ENCODE results near the gene PPIL3.

GRCh38 chr2:200828104-200828503 lies 60.8 kb downstream of the PPIL3 start:
- no peak for TF ChIP-seq CTCF (IDR thresholded peaks at IDR 0.05)
- TF ChIP-seq EZH2 (IDR thresholded peaks at IDR 0.05; ENCODE audit: borderline replicate concordance, insufficient read depth, low read depth, low read length, poor library complexity, severe bottlenecking), result no peak

Data from B cell (primary cell).